Naive thymus-derived CD4-positive, alpha-beta T cell (primary cell): ENCODE measurements around the gene SCAP. TPM values are rescaled to one million over a fixed set of nuclear protein-coding genes. Genes with fewer than 3 reads are reported as not detected.
"Not testable (repeated sequence)": the region's sequence is repeated elsewhere in the genome, so short reads cannot be mapped to it uniquely, and the experiment has no call there.

Experiments used
- ATAC-seq: fragments of 150-1000 bp; cut with Tn5 transposase; 2 replicates; pipeline ENCODE4 v1.10.0; 2021; ENCODE audit warnings: mild to moderate bottlenecking, moderate library complexity
- CTCF ChIA-PET: fragments of 350-600 bp; sonication (Branson Sonifier 250); formaldehyde crosslinking; loops from one replicate; lab custom pipeline; 2021; ENCODE audit warnings: antibody characterized with exemption; lab: Charles Lee
- POLR2A ChIA-PET: fragments of 350-600 bp; sonication (Branson Sonifier 250); formaldehyde crosslinking; loops from one replicate; lab custom pipeline; 2021; ENCODE audit warnings: antibody characterized with exemption, inconsistent platforms; lab: Charles Lee
- DNase-seq, 9 donors: peaks; one replicate each; pipeline versions ENCODE4 v3.0.0 to v3.0.0-alpha.2; 2020 to 2022; ENCODE audit warnings: mixed read lengths in 1 of 9
- H3K27ac ChIP-seq: one replicate; pipeline ENCODE4 v1.7.0; 2013; ENCODE audit warnings: mild to moderate bottlenecking, low read depth, low read length, moderate library complexity
- H3K27me3 ChIP-seq, 2 donors: one replicate each; pipeline ENCODE4 v1.7.0; 2013; ENCODE audit warnings: low read length in 2 of 2, mild to moderate bottlenecking in 2 of 2, moderate library complexity in 2 of 2; ENCODE audit not compliant: control insufficient read depth in 2 of 2, insufficient read depth in 2 of 2
- H3K36me3 ChIP-seq, 3 experiments: 1 replicate in 2 of 3; 2 replicates in 1 of 3; pipeline ENCODE4 v1.7.0; 2013; ENCODE audit warnings: low read length in 3 of 3, mild to moderate bottlenecking in 3 of 3, moderate library complexity in 1 of 3; ENCODE audit not compliant: insufficient read depth in 3 of 3, control insufficient read depth in 2 of 3
- H3K4me1 ChIP-seq, 2 donors: one replicate each; pipeline ENCODE4 v1.7.0; 2013; ENCODE audit warnings: low read length in 2 of 2, mild to moderate bottlenecking in 2 of 2, moderate library complexity in 1 of 2; ENCODE audit not compliant: control insufficient read depth in 2 of 2, insufficient read depth in 2 of 2
- H3K4me3 ChIP-seq: 2 replicates; pipeline ENCODE4 v1.7.0; 2013; ENCODE audit warnings: mild to moderate bottlenecking, low read length
- H3K9me3 ChIP-seq, 3 experiments: 1 replicate in 2 of 3; 2 replicates in 1 of 3; pipeline ENCODE4 v1.7.0; 2013; ENCODE audit warnings: low read length in 3 of 3; ENCODE audit not compliant: control insufficient read depth in 2 of 3
- H3K27ac Mint-ChIP-seq, 9 donors: one replicate each; pipeline ENCODE4 v1.8.0; 2020 to 2022; ENCODE audit warnings: mixed read lengths in 9 of 9, mild to moderate bottlenecking in 8 of 9, moderate library complexity in 5 of 9, inconsistent platforms in 2 of 9
- H3K27me3 Mint-ChIP-seq, 5 donors: one replicate each; pipeline ENCODE4 v1.8.0; 2021 to 2022; ENCODE audit warnings: mixed read lengths in 5 of 5, mild to moderate bottlenecking in 1 of 5
- H3K36me3 Mint-ChIP-seq, 5 donors: one replicate each; pipeline ENCODE4 v1.8.0; 2020 to 2022; ENCODE audit warnings: mixed read lengths in 5 of 5, mild to moderate bottlenecking in 3 of 5, inconsistent platforms in 1 of 5
- H3K4me1 Mint-ChIP-seq, 7 donors: one replicate each; pipeline ENCODE4 v1.8.0; 2020 to 2022; ENCODE audit warnings: mixed read lengths in 7 of 7, mild to moderate bottlenecking in 3 of 7, inconsistent platforms in 1 of 7
- H3K4me3 Mint-ChIP-seq, 10 donors: one replicate each; pipeline ENCODE4 v1.8.0; 2020 to 2022; ENCODE audit warnings: mild to moderate bottlenecking in 10 of 10, mixed read lengths in 10 of 10, moderate library complexity in 6 of 10, inconsistent platforms in 2 of 10
- H3K9me3 Mint-ChIP-seq, 11 donors: one replicate each; pipeline ENCODE4 v1.8.0; 2020 to 2022; ENCODE audit warnings: mixed read lengths in 11 of 11, mild to moderate bottlenecking in 4 of 11, inconsistent platforms in 1 of 11, moderate library complexity in 1 of 11
- intact Hi-C, 2 donors: fragments of 100-400 bp; cut with micrococcal nuclease; formaldehyde crosslinking; loops; one replicate each; pipeline ENCODE4 v1.15.1; 2023
- polyA plus RNA-seq, 2 donors: library from polyadenylated mRNA; unstranded; fragments of 300-500 nt; fragmentation: Illumina TruSeq; gene quantifications; one replicate each; pipeline ENCODE4 v1.2.3, GENCODE V29; 2021
- total RNA-seq, 6 experiments: library from RNA in 5 of 6; stranded (reverse) in 5 of 6; gene quantifications; 1 replicate in 5 of 6; 2 replicates in 1 of 6; pipeline ENCODE4 v1.2.3 and lab custom pipeline; 2021 to 2026

SCAP gene
- total and polyA plus RNA-seq, 7 experiments from 2014 or later = 34.5 to 95.4 (median 90.2) TPM

DNA sequence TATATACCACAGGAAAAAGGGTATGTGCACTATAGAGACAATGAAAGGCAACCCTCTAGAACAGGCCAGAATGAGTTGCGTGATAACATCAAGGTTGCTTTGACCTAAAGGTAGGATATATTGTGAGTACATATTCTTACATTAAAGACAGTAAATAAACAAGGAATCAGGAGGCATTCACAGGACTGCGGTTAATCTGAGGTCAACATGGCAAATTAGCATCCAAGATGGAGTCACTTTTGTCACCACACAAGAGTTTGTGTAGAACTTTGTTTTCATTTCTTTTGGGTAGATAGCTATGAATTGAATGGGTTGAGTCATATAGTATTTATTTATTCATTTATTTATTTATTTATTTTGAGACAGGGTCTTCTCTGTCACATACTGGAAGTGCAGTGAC, 11.5 kb upstream of the SCAP start:
- Histone ChIP-seq H3K9me3 (no peaks in the 10 kb centered on the region), H3K4me1 (no peaks in the 10 kb centered on the region), H3K4me3 (no peak overlapping the region), H3K27me3 (no peaks in the 10 kb centered on the region), H3K27ac (no peak overlapping the region), H3K36me3 (peaks cover 0 to 6% (median 0%) of the 10 kb centered on the region in 3 experiments)
- ChIA-PET POLR2A (no interaction called here), CTCF (interaction anchor here (1.1 kb wide), 1 partner anchor 15 kb away, joined by 4 read pairs; no protein-coding TSS in a partner anchor)
- Mint-ChIP-seq H3K9me3 (no peaks in the 10 kb centered on the region), H3K4me3 (no peak overlapping the region), H3K27me3 (no peaks in the 10 kb centered on the region), H3K27ac (peak overlapping the region in 1 of 9 donors; percentile 12), H3K36me3 (peaks cover 0 to 10% (median 5%) of the 10 kb centered on the region in 5 donors), H3K4me1 (no peaks in the 10 kb centered on the region)
- intact Hi-C loops = no loop called here
- ATAC-seq (no peak), DNase-seq (no peak)

DNA sequence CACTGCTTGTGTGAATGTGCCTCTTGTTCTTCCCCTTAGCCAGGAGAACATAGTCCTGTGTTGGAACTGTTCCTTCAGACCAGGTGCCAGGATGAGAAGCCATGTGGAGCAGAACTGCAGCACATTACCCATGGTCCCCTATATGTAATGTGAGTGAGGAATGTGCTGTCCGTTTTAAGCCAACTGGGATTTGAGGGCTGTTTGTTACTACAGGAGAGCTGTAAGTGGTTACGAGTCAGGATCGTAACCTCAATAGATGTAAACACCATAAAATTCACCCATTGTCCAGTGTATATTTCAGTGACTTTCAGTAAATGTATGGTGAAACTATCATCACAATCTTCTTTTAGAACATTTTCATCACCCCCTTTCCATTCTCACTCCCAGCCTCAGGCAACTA, 10.1 kb upstream of the SCAP start:
- Mint-ChIP-seq H3K9me3 (no peaks in the 10 kb centered on the region), H3K27me3 (no peaks in the 10 kb centered on the region), H3K4me3 (no peak overlapping the region), H3K4me1 (no peaks in the 10 kb centered on the region), H3K27ac (no peak overlapping the region), H3K36me3 (peaks cover 0 to 10% (median 5%) of the 10 kb centered on the region in 5 donors)
- CTCF ChIA-PET = no interaction called here
- Histone ChIP-seq H3K36me3 (peaks cover 0 to 1% (median 0%) of the 10 kb centered on the region in 3 experiments), H3K9me3 (no peaks in the 10 kb centered on the region), H3K27ac (no peak overlapping the region), H3K4me3 (no peak overlapping the region), H3K27me3 (no peaks in the 10 kb centered on the region), H3K4me1 (no peaks in the 10 kb centered on the region)
- ATAC-seq = no peak
- POLR2A ChIA-PET = interaction anchor here (1.0 kb wide), 1 partner anchor 10 kb away, joined by 3 read pairs; the partner anchor contains the start of gene SCAP
- no peak for DNase-seq
- intact Hi-C loops = no loop called here

DNA sequence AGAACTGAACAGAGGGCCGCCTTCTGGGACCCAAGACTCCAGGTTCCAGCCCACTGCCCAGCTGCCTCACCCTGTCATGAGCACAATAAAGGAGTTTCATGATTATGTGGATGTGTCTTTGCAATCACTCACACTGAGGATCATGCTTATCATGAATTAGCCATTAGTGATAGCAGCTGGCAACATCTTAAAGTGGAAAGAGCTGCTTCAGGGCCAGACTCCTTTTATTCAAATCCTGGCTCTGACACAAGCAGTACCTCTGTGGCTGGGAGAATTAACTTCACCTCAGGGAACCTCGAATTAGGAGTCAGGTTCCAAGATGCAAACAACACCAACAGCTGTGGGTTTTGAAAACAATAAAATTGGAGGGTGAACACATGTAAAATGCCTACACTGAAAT, 6.6 kb upstream of the SCAP start:
- POLR2A ChIA-PET = interaction anchor here (0.6 kb wide), 2 partner anchors 15 to 191 kb away, joined by 3 read pairs; no protein-coding TSS in a partner anchor
- Mint-ChIP-seq H3K4me1 (peaks cover 0 to 5% (median 0%) of the 10 kb centered on the region in 7 donors), H3K36me3 (peaks cover 0 to 10% (median 4%) of the 10 kb centered on the region in 5 donors), H3K27ac (peak overlapping the region in 2 of 9 donors; percentile 28 to 41), H3K9me3 (no peaks in the 10 kb centered on the region), H3K27me3 (no peaks in the 10 kb centered on the region), H3K4me3 (no peak overlapping the region)
- Histone ChIP-seq H3K4me1 (no peaks in the 10 kb centered on the region), H3K36me3 (no peaks in the 10 kb centered on the region), H3K4me3 (no peak overlapping the region), H3K27ac (no peak overlapping the region), H3K9me3 (no peaks in the 10 kb centered on the region), H3K27me3 (no peaks in the 10 kb centered on the region)
- intact Hi-C loops = no loop called here
- CTCF ChIA-PET = no interaction called here
- no peak for DNase-seq
- no peak for ATAC-seq

DNA sequence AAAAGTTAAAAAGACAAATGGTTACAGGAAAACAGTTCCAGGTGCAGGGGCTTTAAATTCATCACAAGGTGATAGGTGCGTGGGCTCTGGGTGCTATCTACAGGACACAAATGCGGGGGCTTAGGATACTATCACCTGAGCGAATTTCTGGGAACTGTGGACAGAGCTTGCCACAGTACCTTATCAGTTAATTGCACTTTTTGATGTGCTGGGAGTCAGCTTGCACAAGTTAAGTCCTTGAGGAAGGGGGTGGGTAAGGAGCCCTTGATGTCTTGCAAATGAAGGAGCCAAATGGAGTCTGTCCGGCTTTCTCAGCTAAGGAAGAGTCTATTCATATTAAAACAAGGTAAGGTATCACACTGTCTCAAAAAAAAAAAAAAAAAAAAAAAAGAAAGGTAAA, 6.0 kb upstream of the SCAP start:
- H3K27me3 Mint-ChIP-seq, DNase-seq, H3K4me3 Mint-ChIP-seq, H3K36me3 ChIP-seq, H3K9me3 Mint-ChIP-seq, H3K27me3 ChIP-seq, H3K27ac Mint-ChIP-seq, H3K36me3 Mint-ChIP-seq, H3K4me1 ChIP-seq, H3K27ac ChIP-seq, H3K4me3 ChIP-seq, intact Hi-C loops, H3K9me3 ChIP-seq, H3K4me1 Mint-ChIP-seq, ATAC-seq: not testable (repeated sequence)
- CTCF ChIA-PET = interaction anchor here (0.6 kb wide), 1 partner anchor 61 kb away, joined by 4 read pairs; no protein-coding TSS in a partner anchor
- POLR2A ChIA-PET = interaction anchor here (0.6 kb wide), 1 partner anchor 15 kb away, joined by 3 read pairs; no protein-coding TSS in a partner anchor

DNA sequence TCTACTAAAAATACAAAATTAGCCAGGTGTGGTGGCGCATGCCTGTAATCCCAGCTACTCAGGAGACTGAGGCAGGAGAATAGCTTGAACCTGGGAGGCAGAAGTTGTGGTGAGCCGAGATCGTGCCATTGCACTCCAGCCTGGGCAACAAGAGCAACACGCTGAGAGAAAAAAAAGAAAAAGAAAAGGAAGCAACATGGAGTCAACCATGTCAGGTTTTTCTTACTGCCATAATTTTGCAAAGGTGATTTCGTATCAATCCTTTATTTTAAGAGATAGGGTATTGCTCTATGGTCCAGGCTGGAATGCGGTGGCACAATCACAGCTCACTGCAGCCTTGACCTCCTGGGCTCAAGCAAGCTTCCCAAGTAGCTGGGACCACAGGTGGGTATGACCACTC, 4.5 kb upstream of the SCAP start:
- POLR2A ChIA-PET, ATAC-seq, H3K9me3 ChIP-seq, H3K27ac ChIP-seq, H3K27me3 Mint-ChIP-seq, H3K4me3 Mint-ChIP-seq, H3K27me3 ChIP-seq, H3K4me3 ChIP-seq, H3K27ac Mint-ChIP-seq, H3K36me3 ChIP-seq, DNase-seq, H3K9me3 Mint-ChIP-seq, intact Hi-C loops, H3K36me3 Mint-ChIP-seq: not testable (repeated sequence)
- peaks cover under 1 to 17% (median 10%) of the 10 kb centered on the region in 7 donors for H3K4me1 Mint-ChIP-seq
- CTCF ChIA-PET = interaction anchor here (0.5 to 1.2 kb wide), 2 partner anchors 14 to 59 kb away, joined by 3 to 4 read pairs; no protein-coding TSS in a partner anchor
- peaks cover 6 to 12% of the 10 kb centered on the region in 2 donors for H3K4me1 ChIP-seq

DNA sequence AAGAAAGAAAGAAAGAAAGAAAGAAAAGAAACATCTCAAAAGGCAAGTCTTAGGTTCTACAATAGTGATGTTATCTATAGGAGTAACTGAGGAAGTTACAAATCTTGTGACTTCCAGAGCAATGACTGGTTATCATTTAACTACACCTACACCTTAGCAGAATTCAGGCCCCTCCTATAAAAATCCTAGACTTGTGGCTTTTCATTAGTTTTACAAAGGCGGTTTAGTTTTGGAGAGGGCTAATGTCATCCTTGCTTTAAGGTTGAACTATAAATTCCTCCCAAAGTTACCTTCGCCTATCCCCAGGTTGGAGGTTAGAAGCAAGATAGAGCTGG, 4.1 kb upstream of the SCAP start:
- Histone ChIP-seq H3K4me1 (peaks cover 8 to 14% of the 10 kb centered on the region in 2 donors), H3K27ac (no peak overlapping the region), H3K27me3 (no peaks in the 10 kb centered on the region), H3K9me3 (no peaks in the 10 kb centered on the region), H3K36me3 (no peaks in the 10 kb centered on the region), H3K4me3 (no peak overlapping the region)
- ATAC-seq = no peak
- ChIA-PET POLR2A (no interaction called here), CTCF (interaction anchor here (1.2 kb wide), 1 partner anchor 58 kb away, joined by 3 read pairs; no protein-coding TSS in a partner anchor)
- Mint-ChIP-seq H3K27me3 (no peaks in the 10 kb centered on the region), H3K4me1 (peaks cover 6 to 22% (median 15%) of the 10 kb centered on the region in 7 donors), H3K9me3 (no peaks in the 10 kb centered on the region), H3K27ac (no peak overlapping the region), H3K4me3 (no peak overlapping the region), H3K36me3 (no peaks in the 10 kb centered on the region)
- intact Hi-C loops = loop anchor here (5.0 to 10.0 kb wide), 2 partner anchors 315 to 772 kb away; partner anchors contain the start of gene SETD2 (in 1 of the 2)
- DNase-seq = no peak

DNA sequence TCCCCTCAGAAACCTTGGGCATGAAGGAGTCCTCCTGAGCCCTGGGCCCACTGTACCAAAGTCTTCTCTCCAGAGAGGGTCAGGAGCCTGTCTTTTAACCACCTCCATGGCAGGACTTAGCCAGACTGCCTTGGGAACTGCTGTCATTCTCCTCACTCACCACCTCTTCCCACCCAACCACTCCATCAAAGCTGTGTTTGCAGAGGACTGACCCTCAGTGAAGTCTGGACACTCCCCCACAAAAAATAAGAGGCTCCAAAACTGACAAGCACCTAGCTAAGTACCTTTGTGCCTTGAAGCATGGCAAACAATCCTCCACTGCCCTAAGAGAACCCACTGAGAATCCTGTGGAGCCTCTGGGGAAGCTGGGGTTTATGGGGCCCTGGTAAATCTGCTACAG, 2.3 kb upstream of the SCAP start:
- peaks cover 19 to 20% of the 10 kb centered on the region in 2 donors for H3K4me1 ChIP-seq
- Mint-ChIP-seq H3K9me3 (no peaks in the 10 kb centered on the region), H3K27ac (peak overlapping the region in 4 of 9 donors; percentile 28 to 72 (median 32)), H3K4me3 (peak overlapping the region in 4 of 10 donors; percentile 9 to 47 (median 27)), H3K36me3 (peaks cover 0 to 2% (median 0%) of the 10 kb centered on the region in 5 donors), H3K4me1 (peaks cover 20 to 40% (median 28%) of the 10 kb centered on the region in 7 donors), H3K27me3 (no peaks in the 10 kb centered on the region)
- ChIA-PET CTCF (no interaction called here), POLR2A (interaction anchor here (0.7 kb wide), 1 partner anchor 97 kb away, joined by 3 read pairs; the partner anchor contains the start of gene PTPN23)
- intact Hi-C loops = loop anchor here (5.0 to 10.0 kb wide), 2 partner anchors 313 to 771 kb away; partner anchors contain the start of gene SETD2 (in 1 of the 2)
- H3K36me3 ChIP-seq = no peaks in the 10 kb centered on the region
- no peak overlapping the region for H3K4me3 ChIP-seq
- no peaks in the 10 kb centered on the region for H3K9me3 ChIP-seq
- H3K27ac ChIP-seq = no peak overlapping the region
- no peaks in the 10 kb centered on the region for H3K27me3 ChIP-seq
- ATAC-seq = no peak
- DNase-seq = no peak
